GM18526 (cell line): Measurements from ENCODE around the gene EPAS1.

Experiments
- POLR2A ChIP-seq: IDR thresholded peaks from 3 replicates; pipeline ENCODE4 v1.6.1; 2011; ENCODE audit not compliant: insufficient read length; ENCODE audit errors: extremely low read depth

The EPAS1 gene

DNA sequence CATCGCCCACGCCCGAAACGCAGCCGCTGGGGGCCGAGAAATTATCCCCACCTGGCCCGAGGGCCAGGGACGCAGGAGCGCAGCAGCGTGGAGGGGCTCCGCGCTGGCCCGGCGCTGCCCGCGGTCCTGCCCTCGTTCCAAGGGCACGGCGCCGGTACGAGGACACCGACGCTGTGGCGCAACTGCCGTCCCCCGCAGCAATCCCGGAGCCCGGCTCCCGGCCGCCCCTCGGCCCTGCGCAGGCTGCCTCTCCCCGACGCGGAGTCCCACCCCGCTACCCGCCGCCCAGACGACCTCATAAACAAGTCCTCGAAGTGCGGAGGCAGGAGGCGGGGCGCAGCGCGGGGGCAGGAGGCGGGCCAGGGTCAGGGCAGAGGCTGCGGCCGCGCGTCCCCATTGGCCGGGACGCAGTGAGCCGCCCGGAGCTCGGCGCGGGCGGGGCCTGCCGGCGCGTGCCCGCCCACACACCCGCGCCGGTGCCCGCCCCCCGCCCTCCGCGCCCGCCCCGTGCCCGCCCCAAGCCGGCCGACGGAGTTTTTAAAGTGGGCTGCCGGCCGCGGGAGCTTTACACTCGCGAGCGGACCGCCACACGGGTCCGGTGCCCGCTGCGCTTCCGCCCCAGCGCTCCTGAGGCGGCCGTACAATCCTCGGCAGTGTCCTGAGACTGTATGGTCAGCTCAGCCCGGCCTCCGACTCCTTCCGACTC lies at the start of gene EPAS1:
EPAS1 (plus strand) TSS at position 568 of the 706 bp plus-strand sequence. CDS start 505 bp downstream, outside the sequence.
- no peak for TF ChIP-seq POLR2A

DNA sequence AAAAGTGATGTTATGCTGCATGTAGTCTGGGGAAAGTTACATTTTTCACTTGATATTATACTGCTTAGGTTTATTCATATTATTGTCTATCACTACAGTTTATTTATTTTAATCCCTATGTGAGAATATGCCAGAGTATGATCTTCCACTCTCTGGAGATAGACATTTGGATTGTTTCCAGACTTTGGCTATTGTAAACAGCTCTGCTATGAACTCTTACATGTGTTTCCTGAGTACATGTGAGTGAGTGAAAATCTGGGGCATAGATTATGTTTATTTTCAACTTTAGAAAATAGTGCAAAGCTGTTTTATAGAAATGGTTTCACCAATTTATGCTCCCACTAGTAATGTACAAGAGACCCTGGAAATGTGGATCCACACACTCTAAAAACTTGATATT lies 49.0 kb upstream of the EPAS1 start:
- no peak for TF ChIP-seq POLR2A

DNA sequence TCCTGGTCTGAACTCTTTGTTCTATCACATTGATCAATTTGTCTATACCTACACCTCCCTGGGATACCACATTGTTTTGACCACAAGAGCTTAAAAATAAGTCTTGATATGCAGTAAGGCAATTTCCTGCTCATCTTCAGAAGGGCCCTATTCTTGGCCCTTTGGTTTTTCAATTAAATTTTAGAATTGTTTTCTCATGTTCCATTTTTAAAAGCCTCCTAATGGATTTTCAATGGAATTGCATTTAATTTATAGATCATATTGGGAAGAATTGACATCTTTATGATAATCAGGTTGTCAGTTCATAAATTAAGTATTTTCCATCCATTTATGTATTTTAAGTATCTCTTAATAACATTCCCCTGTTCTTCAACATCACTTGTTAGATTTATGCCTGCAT lies 47.6 kb upstream of the EPAS1 start:
- TF ChIP-seq POLR2A = no peak

DNA sequence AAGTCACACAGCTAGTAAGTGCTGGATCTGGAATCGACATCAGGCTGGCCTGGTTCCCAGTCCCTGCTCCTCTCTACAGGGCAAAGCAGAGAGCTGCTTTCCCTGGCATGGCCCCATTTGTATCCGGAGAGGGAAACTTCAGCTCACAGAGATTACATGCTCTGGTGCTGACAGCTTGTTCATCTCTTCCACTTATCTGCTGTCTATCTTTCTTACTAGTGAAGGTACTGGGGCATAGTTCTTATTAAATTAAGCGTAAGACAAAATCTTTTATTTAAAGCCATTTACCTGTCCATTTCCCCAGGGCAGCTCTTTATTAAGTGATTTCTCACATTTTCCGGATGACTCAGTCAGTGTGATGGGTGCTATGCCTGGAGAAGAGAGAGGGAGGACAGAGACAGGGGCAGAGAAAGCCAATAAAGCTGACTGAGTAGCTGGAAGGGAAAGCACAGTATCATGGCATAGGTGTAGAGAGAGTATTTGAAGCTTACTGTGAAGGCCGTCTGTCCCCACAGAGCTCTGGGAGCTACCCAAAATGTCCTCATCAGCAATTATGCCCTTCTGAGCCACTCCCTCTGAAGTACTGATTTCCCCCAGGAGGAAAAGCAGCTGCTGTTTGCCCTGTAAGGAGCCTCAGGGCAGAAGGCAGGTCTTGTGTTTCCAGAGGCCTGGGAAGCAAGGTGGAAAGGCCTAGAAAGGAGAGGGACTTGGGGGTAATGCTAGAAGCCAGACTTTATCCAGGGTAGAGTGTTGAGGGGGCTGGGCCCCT lies 44.1 kb upstream of the EPAS1 start:
- no peak for TF ChIP-seq POLR2A

DNA sequence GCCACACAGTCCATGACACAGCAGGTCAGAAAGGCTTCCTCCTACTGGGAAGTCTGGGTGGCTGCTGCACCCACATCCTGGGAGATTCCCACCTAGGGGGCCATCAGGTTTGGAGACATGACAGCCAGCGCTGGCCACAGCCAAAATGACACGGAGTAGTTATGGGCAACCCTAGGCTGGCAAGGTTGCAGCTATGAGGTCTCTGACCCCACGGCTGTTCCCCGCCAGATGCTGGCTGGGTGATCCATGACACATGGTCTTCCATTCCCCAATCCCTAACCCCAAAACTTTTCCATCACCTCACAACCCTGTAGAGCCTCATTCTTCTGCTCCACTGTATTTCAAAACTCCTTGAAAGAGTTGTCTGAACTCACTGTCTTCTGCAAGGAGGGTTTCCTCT lies 42.7 kb upstream of the EPAS1 start:
- TF ChIP-seq POLR2A = no peak

DNA sequence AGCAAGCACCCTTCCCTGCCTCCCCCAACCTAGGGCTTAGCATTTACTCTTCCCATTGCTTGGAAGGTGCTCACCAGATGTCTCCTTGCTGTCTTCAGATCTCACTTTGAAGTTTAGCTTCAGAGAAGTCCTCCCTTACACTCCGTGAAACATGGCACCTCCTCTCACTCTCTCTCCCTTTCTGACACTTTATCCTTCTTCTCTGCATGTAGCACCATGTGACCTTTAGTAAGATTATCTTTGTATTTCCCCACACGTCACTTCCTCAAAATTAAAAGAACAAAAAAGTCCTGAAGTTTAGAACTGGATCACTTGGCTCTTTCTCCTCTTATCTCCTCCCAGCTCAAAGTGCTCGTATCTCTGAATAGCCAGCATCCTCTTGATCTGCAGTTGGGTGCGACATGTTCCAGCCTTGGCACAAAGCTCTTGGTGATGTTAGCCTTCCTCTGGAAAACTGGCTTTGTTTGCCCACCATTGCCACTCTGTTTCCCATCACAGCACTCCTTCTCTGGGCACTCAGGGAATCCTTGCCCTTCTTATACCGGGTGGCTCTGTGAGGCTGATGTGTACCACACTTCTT lies 40.6 kb upstream of the EPAS1 start:
- no peak for TF ChIP-seq POLR2A

DNA sequence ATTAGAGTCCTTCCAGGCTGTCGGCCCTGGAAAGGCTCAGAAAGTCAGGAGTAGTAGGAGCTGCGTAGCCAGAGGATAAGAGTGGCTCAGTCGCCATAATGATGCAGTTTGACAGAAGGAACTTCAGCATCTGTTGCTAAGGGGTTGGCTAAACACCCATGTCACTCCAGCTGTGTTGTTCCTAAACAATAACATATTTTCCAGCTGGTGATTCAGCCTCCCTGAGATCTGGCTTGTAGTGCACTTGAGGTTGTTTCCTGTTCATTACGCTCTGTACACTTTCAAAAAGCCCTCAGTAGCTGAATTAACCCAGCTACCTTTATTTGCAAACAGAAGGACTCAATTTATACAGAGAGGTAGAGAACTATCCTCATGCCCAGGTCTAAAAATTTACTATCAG lies 39.7 kb upstream of the EPAS1 start:
- no peak for TF ChIP-seq POLR2A

DNA sequence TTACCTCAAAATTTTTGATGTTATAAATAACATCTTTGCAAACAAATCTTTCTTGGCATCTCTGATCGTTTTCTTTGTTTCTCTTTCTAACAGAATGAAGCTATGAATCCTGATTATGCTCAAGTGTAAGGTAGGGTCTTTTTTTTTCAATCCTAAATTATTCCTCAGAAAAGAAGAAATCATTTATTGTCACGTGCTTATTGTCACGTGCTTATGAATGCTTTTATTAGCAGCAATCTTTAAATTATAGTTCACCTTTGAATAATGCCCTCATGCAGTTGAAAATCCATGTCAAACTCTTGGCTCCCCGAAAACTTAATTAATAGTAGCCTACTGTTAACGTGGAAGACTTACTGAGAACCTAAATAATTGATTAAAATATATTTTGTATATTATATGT lies 39.2 kb upstream of the EPAS1 start:
- no peak for TF ChIP-seq POLR2A

DNA sequence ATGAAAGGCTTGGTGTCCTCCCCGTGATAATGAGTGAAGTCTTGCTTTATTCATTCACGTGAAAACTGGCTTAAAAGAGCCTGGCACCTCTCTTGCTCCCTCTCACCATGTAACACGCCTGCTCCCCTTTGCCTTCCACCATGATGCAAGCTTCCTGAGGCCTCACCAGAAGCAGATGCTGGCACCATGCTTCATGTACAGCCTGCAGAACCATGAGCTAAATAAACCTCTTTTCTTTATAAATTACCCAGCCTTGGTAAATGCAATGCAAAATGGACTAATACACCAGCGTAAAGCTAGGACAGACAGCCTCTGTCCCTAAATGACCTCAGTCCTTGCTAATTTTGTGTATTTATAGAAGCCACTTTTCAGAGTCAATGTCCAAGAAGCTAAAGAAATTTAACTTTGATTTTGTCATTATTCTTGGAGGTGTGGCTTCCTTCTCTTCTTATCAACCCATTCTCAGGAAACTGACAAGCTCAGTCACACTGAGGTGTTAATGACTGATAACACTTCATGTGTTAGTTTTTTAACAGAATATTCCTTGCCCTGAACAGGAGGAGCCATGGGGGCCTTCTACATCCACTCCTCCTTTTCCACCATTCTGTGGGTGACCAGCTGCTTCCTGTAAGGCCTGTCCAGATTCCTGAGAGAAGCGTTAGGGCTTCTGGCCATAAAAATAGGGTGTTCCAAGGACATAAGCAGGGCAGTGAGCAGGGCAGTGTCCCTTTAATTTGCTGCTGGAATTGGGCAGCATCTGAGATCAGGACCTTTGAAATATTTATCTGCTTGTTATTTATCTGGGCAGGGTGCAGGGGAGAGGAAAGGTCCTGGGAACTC lies 38.0 kb upstream of the EPAS1 start:
- no peak for TF ChIP-seq POLR2A

DNA sequence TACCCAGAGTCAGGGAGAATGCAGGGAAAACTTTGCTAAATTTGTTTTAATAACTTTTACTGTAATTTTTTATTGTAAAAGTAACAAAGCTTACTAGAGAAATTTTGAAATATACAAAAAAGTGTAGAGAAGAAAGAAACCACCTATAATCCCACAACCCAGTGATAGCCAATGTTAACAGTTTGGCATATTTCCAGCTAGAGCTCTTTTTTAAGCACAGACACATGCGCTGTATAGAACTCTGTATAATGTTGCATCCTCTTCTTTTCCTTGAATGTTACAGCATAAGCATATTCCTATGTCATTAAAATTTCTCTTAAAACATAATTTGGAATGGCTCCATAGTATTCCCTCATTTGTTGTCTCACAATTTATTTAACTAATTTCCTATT lies 37.4 kb upstream of the EPAS1 start:
- TF ChIP-seq POLR2A = no peak

DNA sequence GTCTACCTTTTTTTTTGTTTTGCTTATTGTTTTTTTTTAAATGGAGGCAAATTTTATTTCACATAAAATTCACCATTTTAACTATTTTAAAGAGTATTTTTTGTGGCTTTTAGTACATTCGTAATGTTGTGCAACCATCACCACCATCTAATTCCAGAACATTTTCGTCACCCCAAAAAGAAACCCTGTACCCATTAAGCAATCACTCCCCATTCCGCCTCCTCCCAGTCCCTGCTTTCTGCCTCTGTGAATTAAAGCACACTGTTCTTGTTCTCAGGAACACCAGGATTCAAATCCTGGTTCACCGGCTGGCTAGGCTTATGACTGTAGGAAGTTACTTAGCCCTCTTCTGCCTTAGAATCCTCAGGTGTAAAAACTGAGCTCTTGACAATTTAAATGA lies 36.9 kb upstream of the EPAS1 start:
- no peak for TF ChIP-seq POLR2A

DNA sequence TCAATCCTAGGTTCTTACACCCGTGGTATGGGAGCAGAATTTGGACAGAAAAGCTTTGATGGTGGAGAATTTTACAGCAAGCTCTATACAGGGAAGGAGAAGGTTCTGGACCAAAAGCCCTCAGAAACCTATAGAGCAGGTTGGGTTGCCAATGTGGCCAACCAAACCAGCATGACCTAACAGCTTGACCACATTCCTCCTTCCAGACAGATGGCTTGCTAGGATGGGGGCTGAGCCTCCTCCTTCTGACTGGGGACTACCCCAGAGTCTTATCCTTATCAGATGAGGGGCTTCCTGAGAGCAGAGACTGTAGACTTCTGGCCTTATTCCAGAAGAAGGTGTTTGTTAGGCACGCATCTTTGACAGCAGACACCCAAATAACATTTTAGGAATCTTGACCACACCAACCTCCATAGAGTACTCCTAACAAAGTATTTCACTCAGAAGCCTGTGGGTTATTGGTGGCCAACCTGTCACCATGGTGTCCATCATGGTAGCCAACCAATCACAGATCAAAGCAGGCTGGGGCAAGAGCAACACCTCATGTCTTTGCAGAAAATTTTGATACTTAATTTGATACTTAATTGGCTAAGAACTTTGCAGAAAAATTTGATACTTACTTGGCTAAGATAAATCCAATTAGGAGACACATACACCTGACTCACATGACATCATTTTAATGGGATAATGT lies 34.8 kb upstream of the EPAS1 start:
- TF ChIP-seq POLR2A = no peak

DNA sequence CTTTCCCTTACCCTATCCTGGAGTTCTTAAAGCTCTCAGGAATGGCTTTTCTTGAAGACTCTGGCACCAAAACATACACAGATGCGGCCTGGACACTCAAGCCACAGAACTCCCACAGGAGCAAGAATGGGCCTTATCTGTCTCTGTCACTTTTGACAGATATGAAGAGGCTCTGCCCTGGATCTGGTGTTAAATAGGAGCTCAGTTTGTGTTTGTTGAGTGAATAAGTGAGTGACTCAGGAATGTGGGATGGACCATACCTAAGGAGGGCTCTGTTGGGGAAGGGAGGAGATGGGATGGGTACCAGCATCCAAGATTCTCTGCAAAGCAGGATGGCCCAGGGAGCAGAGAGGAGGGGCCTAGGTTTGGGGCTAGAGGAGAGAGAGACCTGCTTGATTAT lies 33.9 kb upstream of the EPAS1 start:
- no peak for TF ChIP-seq POLR2A

DNA sequence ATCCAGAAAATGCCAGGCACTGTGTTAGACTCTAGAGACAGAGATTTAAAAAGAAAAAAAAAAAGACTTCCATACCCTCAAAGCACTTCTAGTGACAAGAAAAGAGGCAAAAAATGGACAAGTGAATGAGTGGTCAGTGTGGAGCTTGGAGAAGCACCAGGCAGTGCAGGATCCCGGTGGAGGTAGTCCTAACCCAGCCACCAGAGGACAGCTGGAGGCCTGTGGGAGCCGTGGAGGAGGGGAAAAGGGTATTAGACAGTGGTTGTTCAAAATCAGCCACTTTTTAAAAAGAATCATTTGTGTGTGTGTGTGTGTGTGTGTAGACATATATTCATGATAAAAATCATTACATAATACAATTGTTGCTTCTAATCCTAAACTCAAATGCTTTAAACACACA lies 32.8 kb upstream of the EPAS1 start:
- TF ChIP-seq POLR2A = no peak

DNA sequence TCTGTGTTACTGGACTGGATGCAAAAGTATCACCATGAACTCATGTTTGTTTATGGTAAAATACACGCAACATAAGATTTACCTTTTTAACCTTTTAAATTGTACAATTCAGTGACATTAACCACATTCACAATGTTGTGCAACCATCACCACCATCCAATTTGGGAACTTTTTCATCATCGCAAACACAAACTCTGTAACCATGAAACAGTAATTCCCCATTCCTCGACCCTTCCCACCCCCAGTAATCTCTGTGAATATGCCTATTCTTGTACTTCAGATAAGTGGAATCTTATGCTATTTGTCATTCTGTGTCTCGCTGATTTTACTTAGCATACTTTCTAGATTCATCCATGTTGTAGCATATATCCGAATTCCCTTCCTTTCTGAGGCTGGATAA lies 31.1 kb upstream of the EPAS1 start:
- TF ChIP-seq POLR2A = no peak

DNA sequence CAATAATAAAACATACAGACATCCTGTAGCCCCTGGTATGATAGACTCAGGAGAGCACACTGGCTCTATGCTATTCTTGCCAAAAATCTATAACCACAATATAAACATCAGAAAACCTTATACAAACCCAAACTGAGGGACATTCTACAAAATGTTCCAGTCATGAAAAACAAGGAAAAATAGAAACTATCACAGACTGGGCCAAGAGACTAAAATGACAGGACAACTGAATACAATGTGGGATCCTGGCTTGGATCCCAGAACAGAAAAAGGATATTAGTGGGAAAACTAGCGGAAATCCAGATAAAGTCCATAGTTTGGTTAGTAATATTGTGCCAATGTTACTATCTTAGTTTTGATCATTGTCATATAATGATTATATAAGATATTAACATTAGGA lies 29.6 kb upstream of the EPAS1 start:
- no peak for TF ChIP-seq POLR2A

DNA sequence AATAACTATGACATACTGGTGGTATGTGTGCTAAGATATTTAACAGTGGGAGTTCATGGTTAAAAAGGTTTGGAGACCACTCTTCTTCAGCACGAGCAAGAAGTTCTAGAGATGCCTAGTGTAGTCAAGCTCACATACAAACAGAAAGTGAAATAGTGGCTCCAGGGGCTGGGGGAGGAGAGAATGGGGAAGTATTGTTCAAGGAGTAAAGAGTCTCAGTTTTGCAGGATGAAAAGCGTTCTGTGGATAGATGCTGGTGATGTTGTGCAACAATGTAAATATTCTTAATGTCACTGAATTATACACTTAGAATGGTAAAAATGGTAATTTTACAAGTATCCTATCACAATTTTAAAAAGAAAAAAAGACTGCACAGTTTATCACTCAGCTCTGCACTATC lies 29.0 kb upstream of the EPAS1 start:
- TF ChIP-seq POLR2A = no peak
